HG02981 (cell line): Measurements from ENCODE around the gene CCSAP.
"Not testable (repeated sequence)": the region's sequence is repeated elsewhere in the genome, so short reads cannot be mapped to it uniquely, and the experiment has no call there.

Experiments
- ATAC-seq: cut with Tn5 transposase; IDR thresholded peaks from one replicate; pipeline ENCODE4 v1.9.1; 2021; ENCODE audit warnings: mild to moderate bottlenecking, moderate library complexity; ENCODE audit not compliant: unreplicated experiment

The CCSAP gene

GRCh38 chr1:229293528-229294204 is 49.2 kb downstream of the CCSAP start:
- ATAC-seq, result no peak

GRCh38 chr1:229291686-229292085 is 51.2 kb downstream of the CCSAP start:
- not testable (repeated sequence) for ATAC-seq

- ATAC-seq, result no peak
Measured at GRCh38 chr1:229288516-229288915, 54.3 kb downstream of the CCSAP start.

- ATAC-seq, result no peak
Measured at GRCh38 chr1:229287267-229287666, 55.6 kb downstream of the CCSAP start.

GRCh38 chr1:229286099-229286766 is 56.6 kb downstream of the CCSAP start:
- ATAC-seq, result no peak

- ATAC-seq, result no peak
Measured at GRCh38 chr1:229285440-229285839, 57.4 kb downstream of the CCSAP start.

GRCh38 chr1:229284887-229285286 is 58.0 kb downstream of the CCSAP start:
- no peak for ATAC-seq

- ATAC-seq, result no peak
Measured at GRCh38 chr1:229283183-229283611, 59.6 kb downstream of the CCSAP start.

- no peak for ATAC-seq
Measured at GRCh38 chr1:229282295-229282823, 60.5 kb downstream of the CCSAP start.

- ATAC-seq, result no peak
Measured at GRCh38 chr1:229281339-229281926, 61.4 kb downstream of the CCSAP start.

GRCh38 chr1:229280921-229281320 is 61.9 kb downstream of the CCSAP start:
- ATAC-seq, result no peak

- no peak for ATAC-seq
Measured at GRCh38 chr1:229280037-229280828, 62.6 kb downstream of the CCSAP start.

- ATAC-seq, result no peak
Measured at GRCh38 chr1:229279242-229279641, 63.6 kb downstream of the CCSAP start.

GRCh38 chr1:229278120-229278741 is 64.6 kb downstream of the CCSAP start:
- ATAC-seq, result no peak

GRCh38 chr1:229275005-229275404 is 67.8 kb downstream of the CCSAP start:
- ATAC-seq, result no peak

GRCh38 chr1:229273507-229274232 is 69.2 kb downstream of the CCSAP start:
- no peak for ATAC-seq

- ATAC-seq, result no peak
Measured at GRCh38 chr1:229272164-229273158, 70.4 kb downstream of the CCSAP start.

GRCh38 chr1:229271448-229272159 is 71.2 kb downstream of the CCSAP start:
- peak; percentile 51 for ATAC-seq
